Type B pancreatic cell (in vitro differentiated cells): Measurements from ENCODE around the gene MRPS34. TPM values are rescaled to one million over a fixed set of nuclear protein-coding genes. Genes with fewer than 3 reads are reported as not detected.

Experiments
- DNase-seq: peaks from one replicate; pipeline ENCODE4 v3.0.0; 2021; ENCODE audit warnings: mixed read lengths; ENCODE audit not compliant: unreplicated experiment; ENCODE audit errors: extremely low spot score
- H3K27ac Mint-ChIP-seq: 2 replicates; pipeline ENCODE4 v1.8.0; 2021; ENCODE audit warnings: mild to moderate bottlenecking, mixed read lengths
- H3K27me3 Mint-ChIP-seq: 2 replicates; pipeline ENCODE4 v1.8.0; 2021; ENCODE audit warnings: mixed read lengths
- H3K36me3 Mint-ChIP-seq: 2 replicates; pipeline ENCODE4 v1.8.0; 2021; ENCODE audit warnings: mixed read lengths
- H3K4me1 Mint-ChIP-seq: one replicate; pipeline ENCODE4 v1.8.0; 2021; ENCODE audit warnings: mixed read lengths; ENCODE audit not compliant: unreplicated experiment
- H3K4me3 Mint-ChIP-seq: 2 replicates; pipeline ENCODE4 v1.8.0; 2021; ENCODE audit warnings: mild to moderate bottlenecking, mixed read lengths
- H3K9me3 Mint-ChIP-seq: 2 replicates; pipeline ENCODE4 v1.8.0; 2021; ENCODE audit warnings: mixed read lengths
- total RNA-seq: library from RNA; stranded (reverse); gene quantifications from 2 replicates; pipeline ENCODE4 v1.2.1, GENCODE V29; 2021; ENCODE audit warnings: low replicate concordance
- TF ChIP-seq, protein P1 (sequence below): fragments of 200-600 bp; sonication (generic); conservative IDR thresholded peaks from 2 replicates; pipeline ENCODE4 v1.5.0; 2021; ENCODE audit warnings: antibody characterized with exemption, mild to moderate bottlenecking

Gene MRPS34
- total RNA-seq, 1 donor from 2014 or later = 95.5 TPM

DNA sequence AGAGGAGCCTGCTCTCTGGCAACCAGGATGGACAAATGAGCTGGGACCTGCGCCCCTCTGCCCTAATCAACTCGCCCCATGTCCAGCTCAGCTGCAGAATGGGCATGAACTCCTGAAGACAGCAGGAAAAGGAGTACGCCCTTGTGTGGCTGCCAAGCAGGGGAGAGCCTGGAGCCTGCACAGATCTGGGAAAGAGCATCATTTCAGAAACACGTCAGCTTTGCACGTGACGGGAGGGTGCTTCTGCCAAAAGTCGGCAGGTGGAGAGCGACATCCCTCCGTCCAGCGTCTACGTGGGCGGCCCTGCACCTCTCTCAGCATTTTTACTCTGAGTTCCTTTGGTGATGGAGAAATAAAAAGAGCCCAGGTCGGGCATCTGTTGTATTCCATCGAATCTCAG, 20.1 kb downstream of the MRPS34 start:
- Mint-ChIP-seq H3K27ac (no peak overlapping the region), H3K4me3 (no peak overlapping the region), H3K36me3 (no peaks in the 10 kb centered on the region), H3K4me1 (no peaks in the 10 kb centered on the region), H3K9me3 (no peaks in the 10 kb centered on the region), H3K27me3 (no peaks in the 10 kb centered on the region)
- no peak for DNase-seq
- TF ChIP-seq, protein P1, sequence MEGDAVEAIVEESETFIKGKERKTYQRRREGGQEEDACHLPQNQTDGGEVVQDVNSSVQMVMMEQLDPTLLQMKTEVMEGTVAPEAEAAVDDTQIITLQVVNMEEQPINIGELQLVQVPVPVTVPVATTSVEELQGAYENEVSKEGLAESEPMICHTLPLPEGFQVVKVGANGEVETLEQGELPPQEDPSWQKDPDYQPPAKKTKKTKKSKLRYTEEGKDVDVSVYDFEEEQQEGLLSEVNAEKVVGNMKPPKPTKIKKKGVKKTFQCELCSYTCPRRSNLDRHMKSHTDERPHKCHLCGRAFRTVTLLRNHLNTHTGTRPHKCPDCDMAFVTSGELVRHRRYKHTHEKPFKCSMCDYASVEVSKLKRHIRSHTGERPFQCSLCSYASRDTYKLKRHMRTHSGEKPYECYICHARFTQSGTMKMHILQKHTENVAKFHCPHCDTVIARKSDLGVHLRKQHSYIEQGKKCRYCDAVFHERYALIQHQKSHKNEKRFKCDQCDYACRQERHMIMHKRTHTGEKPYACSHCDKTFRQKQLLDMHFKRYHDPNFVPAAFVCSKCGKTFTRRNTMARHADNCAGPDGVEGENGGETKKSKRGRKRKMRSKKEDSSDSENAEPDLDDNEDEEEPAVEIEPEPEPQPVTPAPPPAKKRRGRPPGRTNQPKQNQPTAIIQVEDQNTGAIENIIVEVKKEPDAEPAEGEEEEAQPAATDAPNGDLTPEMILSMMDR = no peak

DNA sequence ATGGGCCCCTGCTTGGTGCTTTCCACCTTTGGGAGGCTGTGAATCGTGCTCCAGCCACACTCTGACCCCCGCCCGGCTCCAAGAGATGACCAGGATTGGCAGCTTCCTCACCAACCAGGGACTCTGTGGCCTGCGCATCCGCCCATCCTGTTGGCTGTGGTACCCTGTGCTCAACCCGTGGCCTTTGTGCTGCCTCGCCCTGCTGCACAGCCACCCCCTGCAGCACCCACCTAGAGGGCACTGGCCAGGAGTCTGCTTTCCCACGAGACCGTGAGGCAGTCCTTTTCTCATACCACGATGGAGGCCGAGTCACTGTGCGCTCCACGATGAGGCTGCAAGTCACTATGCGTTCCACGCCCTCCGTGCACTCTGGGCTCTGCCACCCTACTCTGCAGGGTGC, 21.0 kb downstream of the MRPS34 start:
- Mint-ChIP-seq H3K27me3 (no peaks in the 10 kb centered on the region), H3K4me1 (no peaks in the 10 kb centered on the region), H3K9me3 (no peaks in the 10 kb centered on the region), H3K27ac (no peak overlapping the region), H3K4me3 (no peak overlapping the region), H3K36me3 (no peaks in the 10 kb centered on the region)
- TF ChIP-seq, protein P1 = no peak
- DNase-seq = no peak

DNA sequence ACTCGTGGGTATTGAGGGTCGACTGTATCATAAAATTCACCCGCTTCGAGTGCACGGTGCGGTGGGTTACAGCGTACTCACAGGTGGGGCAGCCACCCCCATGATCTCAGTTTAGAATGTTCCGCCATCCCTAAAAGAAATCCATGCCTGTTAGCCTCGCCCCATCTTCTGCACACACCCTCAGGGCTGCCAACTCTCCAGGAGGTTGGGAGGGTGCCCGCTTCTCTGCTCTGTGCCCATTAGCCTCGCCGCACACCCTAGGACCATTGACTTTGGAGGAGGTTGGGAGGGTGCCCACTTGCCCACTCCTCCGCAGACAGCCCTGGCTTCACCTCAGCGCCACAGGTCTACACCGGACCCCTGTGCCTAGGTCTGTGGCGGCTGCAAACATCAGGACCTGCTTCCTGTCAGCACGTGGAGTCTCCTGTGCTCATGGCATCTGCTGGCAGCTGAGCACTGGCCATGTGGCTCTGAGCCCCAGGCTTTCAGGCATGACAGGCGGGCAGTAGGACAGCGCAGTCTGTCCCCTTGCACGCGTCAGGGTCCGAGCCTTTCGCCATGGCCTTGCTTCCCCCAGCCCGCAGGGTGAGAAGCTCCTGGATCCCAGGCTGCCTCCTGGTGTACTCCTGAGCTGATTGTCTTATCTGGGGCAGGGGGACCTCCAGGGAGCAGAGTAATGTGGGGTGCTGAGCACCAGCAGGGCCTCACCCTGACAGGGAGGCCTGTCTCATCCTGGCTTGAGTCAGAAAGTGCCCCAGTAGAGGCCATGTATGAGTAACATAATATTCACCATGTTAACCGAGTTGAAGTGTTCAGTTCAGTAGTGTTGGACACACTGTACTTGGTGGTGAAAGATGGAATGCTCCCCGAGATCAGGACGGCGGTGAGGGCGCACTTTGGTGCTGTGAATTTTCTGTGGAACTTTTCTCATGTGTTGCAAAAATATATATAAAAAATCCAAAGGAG, 23.5 kb downstream of the MRPS34 start:
- no peak overlapping the region for H3K27ac Mint-ChIP-seq
- TF ChIP-seq, protein P1 = no peak
- no peaks in the 10 kb centered on the region for H3K27me3 Mint-ChIP-seq
- no peaks in the 10 kb centered on the region for H3K4me1 Mint-ChIP-seq
- H3K9me3 Mint-ChIP-seq = no peaks in the 10 kb centered on the region
- no peak overlapping the region for H3K4me3 Mint-ChIP-seq
- DNase-seq = no peak
- H3K36me3 Mint-ChIP-seq = no peaks in the 10 kb centered on the region

DNA sequence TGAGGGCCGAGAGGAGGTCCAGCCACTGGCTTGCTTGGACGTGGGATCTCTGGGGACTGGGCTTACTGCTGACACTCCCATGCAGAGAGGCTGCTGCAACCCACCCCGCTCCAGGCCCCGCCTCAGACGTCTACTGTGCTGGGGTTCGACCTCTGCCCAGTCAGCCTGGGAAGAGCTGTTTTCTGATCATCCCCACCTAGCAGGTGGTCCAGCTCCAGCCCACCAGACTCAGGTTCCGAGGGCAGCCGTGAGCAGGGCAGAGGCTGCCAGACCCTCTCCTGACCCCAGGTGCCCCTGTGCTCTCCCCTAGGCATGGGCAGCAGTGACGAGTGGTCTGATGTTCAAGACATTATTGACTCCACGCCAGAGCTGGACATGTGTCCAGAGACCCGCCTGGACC, 25.0 kb downstream of the MRPS34 start:
- no peak overlapping the region for H3K27ac Mint-ChIP-seq
- H3K27me3 Mint-ChIP-seq = no peaks in the 10 kb centered on the region
- no peak overlapping the region for H3K4me3 Mint-ChIP-seq
- no peaks in the 10 kb centered on the region for H3K9me3 Mint-ChIP-seq
- no peaks in the 10 kb centered on the region for H3K36me3 Mint-ChIP-seq
- TF ChIP-seq, protein P1 = no peak
- no peaks in the 10 kb centered on the region for H3K4me1 Mint-ChIP-seq
- DNase-seq = no peak

DNA sequence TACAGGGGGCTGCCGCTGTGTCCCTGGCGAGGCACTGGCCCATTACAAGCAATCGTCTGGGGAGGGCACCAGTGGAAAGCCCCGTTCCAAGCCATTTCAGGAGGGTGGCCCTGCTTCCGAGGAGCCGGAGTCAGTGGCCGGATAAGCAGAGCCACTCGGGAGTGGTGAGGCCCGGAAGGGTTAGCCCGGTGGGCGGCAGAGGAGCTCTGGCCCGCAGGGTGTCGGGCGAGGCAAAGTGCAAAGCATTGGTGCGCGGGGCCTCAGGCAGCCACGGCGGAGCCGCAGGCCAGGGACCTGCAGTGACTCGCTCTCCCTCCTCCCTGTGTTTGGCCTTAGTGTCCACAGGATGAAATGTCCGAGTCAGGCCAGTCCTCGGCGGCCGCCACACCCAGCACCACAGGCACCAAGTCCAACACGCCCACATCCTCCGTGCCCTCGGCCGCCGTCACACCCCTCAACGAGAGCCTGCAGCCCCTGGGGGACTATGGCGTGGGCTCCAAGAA, 26.2 kb downstream of the MRPS34 start:
- no peaks in the 10 kb centered on the region for H3K9me3 Mint-ChIP-seq
- TF ChIP-seq, protein P1 = no peak
- H3K36me3 Mint-ChIP-seq = no peaks in the 10 kb centered on the region
- DNase-seq = no peak
- no peak overlapping the region for H3K4me3 Mint-ChIP-seq
- no peak overlapping the region for H3K27ac Mint-ChIP-seq
- H3K27me3 Mint-ChIP-seq = no peaks in the 10 kb centered on the region
- H3K4me1 Mint-ChIP-seq = no peaks in the 10 kb centered on the region
